Measurements from ENCODE around the gene RPL13.

GRCh38 chr16:89596061-89596689, 35.7 kb downstream of the RPL13 start:
- no peak for TF ChIP-seq CTCF (IDR thresholded peaks at IDR 0.05; ENCODE audit: low read depth, low read length, missing input control)
- TF ChIP-seq TAF1 (conservative IDR thresholded peaks at IDR 0.05): no peak
